HAP-1 (cell line): Measurements from ENCODE around the gene UPF1.
"Not testable (repeated sequence)": the region's sequence is repeated elsewhere in the genome, so short reads cannot be mapped to it uniquely, and the experiment has no call there.

ENCODE experiments used
- DNase-seq, 2 experiments: peaks; one replicate each; pipeline ENCODE4 v3.0.0-alpha.2; 2016 to 2020; ENCODE audit warnings: low spot score in 2 of 2
- H3K27me3 ChIP-seq: fragments of 250-450 bp; sonication (Bioruptor Pico); 2 replicates; pipeline ENCODE4 v1.5.1; 2020; ENCODE audit warnings: low read depth, mild to moderate bottlenecking, moderate library complexity
- H3K36me3 ChIP-seq: fragments of 250-450 bp; sonication (Bioruptor Pico); replicated peaks from 2 replicates; pipeline ENCODE4 v1.5.1; 2020; ENCODE audit warnings: mild to moderate bottlenecking
- H3K4me1 ChIP-seq: fragments of 250-450 bp; sonication (Bioruptor Pico); 2 replicates; pipeline ENCODE4 v1.5.1; 2020; ENCODE audit warnings: mild to moderate bottlenecking
- H3K4me3 ChIP-seq: fragments of 250-450 bp; sonication (Bioruptor Pico); 2 replicates; pipeline ENCODE4 v1.5.1; 2020; ENCODE audit warnings: mild to moderate bottlenecking, moderate library complexity
- H3K9me3 ChIP-seq: fragments of 250-450 bp; sonication (Bioruptor Pico); 2 replicates; pipeline ENCODE4 v1.5.1; 2020; ENCODE audit warnings: mild to moderate bottlenecking, moderate library complexity
- in situ Hi-C: fragments of 300-500 bp; cut with MboI; formaldehyde crosslinking; loops from 3 replicates; pipeline ENCODE4 v1.14.3; 2020; ENCODE audit warnings: low sequenced_read_pairs, inconsistent platforms, mixed read lengths

Gene UPF1

DNA sequence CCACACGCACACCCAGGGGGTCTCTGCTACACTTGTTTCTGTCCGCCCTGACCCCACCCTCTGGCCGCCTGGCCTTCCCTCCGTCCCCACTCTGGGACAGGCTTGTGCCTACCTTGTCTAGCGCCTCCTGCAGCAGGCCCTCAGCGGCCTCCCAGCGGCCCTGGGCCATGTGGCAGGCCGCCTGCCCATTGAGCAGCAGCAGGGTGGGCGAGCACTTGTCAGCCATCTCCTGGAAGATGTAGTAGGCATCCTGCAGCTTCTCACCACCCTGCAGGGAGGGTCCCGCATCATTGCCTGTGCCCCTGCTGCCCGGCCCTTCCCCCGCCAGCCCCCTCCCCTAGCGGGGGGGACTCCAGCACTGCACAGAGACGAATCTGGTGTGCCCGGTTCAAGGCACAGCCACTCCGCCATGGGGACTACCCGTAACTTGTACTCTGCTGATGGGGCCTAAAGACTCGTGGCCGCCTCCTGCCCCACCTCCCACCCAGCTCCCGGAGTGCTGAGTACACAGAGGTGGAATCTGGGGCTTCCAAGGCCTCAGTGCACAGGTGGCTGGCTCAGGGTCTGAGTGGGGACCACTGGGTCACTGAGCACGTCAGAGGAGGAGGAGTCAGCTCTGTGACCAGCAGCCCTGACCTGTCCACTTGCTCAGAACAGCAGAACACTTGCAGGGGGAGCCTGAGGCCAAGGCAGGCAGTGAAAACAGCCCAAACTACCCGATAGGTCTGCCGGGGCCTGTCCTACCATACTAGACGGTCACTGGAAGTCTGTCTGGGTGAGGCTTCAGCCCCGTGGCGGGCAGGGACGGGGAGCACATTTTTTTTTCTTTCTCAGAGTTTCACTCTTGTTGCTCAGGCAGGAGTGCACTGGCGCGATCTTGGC lies 71.6 kb downstream of the UPF1 start:
- no peaks in the 10 kb centered on the region for H3K9me3 ChIP-seq
- no peak for DNase-seq
- H3K4me3 ChIP-seq, result no peak overlapping the region
- H3K27me3 ChIP-seq, result no peaks in the 10 kb centered on the region
- in situ Hi-C loops, result no loop called here
- H3K4me1 ChIP-seq, result no peaks in the 10 kb centered on the region
- H3K36me3 ChIP-seq, result peaks cover 4% of the 10 kb centered on the region

DNA sequence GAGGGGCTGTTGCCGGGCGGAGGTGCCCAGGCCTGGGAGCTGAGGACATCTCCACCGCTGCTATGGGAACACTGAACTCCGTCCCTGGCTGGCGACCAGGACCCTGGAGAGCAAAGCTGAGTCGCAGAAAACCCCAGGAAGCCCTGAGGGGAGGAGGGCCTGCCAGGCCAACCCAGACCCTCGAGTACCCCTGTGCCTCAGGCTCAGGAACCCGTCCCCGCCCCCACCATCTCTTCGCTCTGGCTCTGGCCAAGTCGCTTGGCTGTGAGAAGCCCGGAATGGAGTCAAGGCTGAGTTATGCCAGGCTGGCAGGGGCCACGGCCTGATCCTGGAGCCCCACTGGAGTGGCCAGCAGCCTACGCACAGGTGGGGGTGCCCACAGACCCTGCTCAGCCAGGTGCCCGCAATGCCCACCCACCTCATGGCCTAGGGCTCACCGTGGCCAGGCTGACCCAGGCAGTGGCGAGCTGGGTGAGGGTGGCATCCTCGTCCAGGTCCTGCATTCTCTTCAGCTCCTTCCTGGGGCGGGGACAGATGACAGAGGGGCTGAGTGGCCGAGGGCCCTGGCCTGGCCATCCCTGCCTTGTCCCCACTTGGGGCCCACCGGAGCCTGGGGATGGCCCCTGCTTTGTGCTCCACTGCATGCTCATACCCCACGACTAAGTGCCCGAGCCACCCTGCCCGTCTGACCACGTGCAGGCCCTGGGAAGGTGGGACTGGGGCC lies 72.7 kb downstream of the UPF1 start:
- DNase-seq, result no peak
- in situ Hi-C loops, result no loop called here
- Histone ChIP-seq H3K27me3 (no peaks in the 10 kb centered on the region), H3K36me3 (peaks cover 4% of the 10 kb centered on the region), H3K9me3 (no peaks in the 10 kb centered on the region), H3K4me1 (no peaks in the 10 kb centered on the region), H3K4me3 (no peak overlapping the region)

DNA sequence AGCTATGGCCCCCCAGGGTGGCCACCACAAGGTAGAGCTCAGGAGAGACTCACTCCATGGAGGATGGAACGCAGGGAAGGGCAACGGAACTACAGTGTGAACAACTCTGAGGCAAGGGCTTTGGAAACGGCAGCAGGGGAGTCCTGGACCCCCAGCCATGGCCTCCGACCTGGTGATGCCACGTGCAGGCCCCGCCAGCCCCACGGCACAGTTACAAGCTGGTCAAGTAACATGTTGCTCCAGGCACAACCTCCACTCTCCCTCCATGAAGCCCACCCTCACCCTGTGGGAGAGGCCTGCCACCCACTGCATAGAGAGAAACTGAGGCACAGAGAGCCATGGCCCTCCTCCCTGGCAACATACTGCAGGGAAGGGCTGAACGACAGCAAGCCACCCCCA lies 73.3 kb downstream of the UPF1 start:
- H3K9me3 ChIP-seq, result no peaks in the 10 kb centered on the region
- H3K4me3 ChIP-seq, result no peak overlapping the region
- in situ Hi-C loops, result no loop called here
- no peak for DNase-seq
- H3K4me1 ChIP-seq, result no peaks in the 10 kb centered on the region
- H3K27me3 ChIP-seq, result no peaks in the 10 kb centered on the region
- peaks cover 4% of the 10 kb centered on the region for H3K36me3 ChIP-seq

- H3K4me1 ChIP-seq, result no peaks in the 10 kb centered on the region
- no peak overlapping the region for H3K4me3 ChIP-seq
- H3K36me3 ChIP-seq, result peaks cover 4% of the 10 kb centered on the region
- H3K9me3 ChIP-seq, result no peaks in the 10 kb centered on the region
- in situ Hi-C loops, result no loop called here
- DNase-seq, result no peak
- H3K27me3 ChIP-seq, result no peaks in the 10 kb centered on the region
Measured at GRCh38 chr19:18905513-18906236, 73.9 kb downstream of the UPF1 start.

DNA sequence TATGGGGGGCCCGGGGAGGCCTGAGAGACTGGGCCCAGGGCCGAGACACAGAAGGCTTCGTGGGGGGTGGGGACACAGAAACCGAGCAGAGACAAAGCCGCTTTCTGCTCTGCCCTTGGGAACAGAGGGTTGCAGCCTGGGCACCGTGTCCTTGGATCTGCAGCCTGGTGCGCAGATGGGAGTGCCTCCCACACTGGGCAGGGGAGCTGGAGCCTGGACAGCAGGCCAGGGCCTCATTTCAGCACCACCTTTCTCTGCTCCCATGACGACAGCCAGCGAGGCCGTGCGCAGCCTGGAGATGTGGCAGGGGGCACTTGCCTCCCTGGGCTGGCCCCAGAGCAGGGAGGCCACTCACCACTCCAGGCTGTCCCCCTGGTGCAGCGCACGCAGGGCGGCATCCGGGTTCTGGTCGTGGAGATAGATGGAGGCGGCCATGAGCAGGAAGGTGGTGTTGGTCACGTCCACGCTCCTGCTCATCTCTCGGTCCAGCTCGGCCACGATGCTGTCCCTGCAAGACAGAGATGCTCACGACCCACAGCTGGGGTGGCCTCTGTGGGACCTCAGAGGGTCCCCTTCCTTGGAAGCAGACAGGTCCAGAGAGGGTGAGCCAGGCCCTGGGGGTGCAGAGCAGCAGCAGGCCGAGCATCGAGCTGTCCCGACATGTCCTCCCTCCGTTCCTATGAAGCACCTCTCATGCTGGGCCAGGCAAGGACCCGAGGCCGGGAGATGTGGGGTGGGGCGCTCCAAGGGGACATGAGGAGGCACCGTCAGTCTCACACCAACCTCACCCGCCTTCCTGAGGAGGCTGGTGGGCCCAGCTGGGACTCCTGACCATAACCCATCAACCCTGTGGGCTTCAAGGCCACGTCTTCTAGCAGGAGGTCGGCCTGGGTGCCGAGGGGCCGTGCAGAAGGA lies 75.1 kb downstream of the UPF1 start:
- H3K9me3 ChIP-seq, result no peaks in the 10 kb centered on the region
- H3K4me3 ChIP-seq, result no peak overlapping the region
- peaks cover 4% of the 10 kb centered on the region for H3K36me3 ChIP-seq
- H3K27me3 ChIP-seq, result no peaks in the 10 kb centered on the region
- H3K4me1 ChIP-seq, result no peaks in the 10 kb centered on the region
- in situ Hi-C loops, result no loop called here
- no peak for DNase-seq

DNA sequence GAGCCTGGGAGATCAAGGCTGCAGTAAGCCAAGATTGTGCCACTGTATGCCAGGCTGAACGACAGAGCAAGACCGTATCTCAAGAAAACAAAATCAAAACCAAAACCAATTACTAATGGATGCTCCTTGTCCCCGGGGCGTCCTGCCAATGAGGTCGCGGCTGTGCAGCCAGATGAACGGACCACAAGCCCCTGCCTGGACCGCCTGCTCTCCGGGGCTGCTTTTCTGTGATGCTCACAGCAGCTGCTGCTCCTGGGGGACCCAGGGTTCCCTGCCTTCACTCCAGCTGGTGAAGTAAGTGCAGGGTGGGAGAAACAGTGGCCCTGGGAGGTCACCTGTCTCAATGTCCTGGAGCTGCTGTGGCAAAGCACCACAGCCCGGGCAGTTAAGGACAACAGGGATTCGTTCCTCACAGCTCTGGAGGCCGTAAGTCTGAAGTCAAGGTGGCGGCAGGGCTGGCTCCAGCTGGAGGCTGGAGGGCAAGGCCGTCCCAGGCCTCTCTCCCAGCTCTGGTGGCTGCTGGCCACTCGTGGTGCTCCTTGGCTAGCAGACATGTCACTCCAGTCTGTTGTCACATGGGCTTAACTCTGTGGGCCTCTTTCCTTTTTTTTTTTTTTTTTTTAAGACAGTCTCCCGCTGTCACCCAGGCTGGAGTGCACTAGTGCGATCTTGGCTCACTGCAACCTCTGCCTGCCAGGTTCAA lies 77.3 kb downstream of the UPF1 start:
- Histone ChIP-seq H3K9me3 (no peaks in the 10 kb centered on the region), H3K27me3 (no peaks in the 10 kb centered on the region), H3K36me3 (peaks cover 14% of the 10 kb centered on the region), H3K4me1 (no peaks in the 10 kb centered on the region), H3K4me3 (no peak overlapping the region)
- no peak for DNase-seq
- in situ Hi-C loops, result no loop called here

DNA sequence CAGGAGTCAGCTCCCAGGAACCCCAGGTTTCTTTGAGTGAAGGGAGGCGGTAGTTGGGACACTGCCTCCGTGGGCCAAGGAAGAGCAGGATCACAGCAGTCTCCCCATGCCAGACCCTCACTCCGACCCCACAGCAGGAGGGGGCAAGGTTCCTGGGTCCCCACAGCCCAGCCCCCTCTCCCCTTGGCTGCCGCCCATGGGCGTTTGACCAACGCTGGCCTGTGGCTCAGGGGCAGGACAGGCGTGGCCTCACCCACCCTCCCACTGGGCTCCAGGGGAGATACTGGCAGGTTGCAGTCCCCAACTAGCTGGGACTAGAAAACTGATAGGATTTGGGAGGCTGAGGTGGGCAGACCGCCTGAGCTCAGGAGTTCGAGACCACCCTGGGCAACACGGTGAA lies 78.3 kb downstream of the UPF1 start:
- Histone ChIP-seq H3K27me3 (no peaks in the 10 kb centered on the region), H3K9me3 (no peaks in the 10 kb centered on the region), H3K4me1 (no peaks in the 10 kb centered on the region), H3K36me3 (peaks cover 14% of the 10 kb centered on the region), H3K4me3 (no peak overlapping the region)
- in situ Hi-C loops, result no loop called here
- no peak for DNase-seq

GRCh38 chr19:18910801-18911436 lies 79.2 kb downstream of the UPF1 start:
- H3K9me3 ChIP-seq, result no peaks in the 10 kb centered on the region
- no peak overlapping the region for H3K4me3 ChIP-seq
- DNase-seq, result no peak
- in situ Hi-C loops, result no loop called here
- no peaks in the 10 kb centered on the region for H3K27me3 ChIP-seq
- H3K4me1 ChIP-seq, result no peaks in the 10 kb centered on the region
- H3K36me3 ChIP-seq, result peaks cover 21% of the 10 kb centered on the region

- H3K36me3 ChIP-seq, result peaks cover 20% of the 10 kb centered on the region
- no peak for DNase-seq
Measured at GRCh38 chr19:18912933-18913332, 81.2 kb downstream of the UPF1 start.

DNA sequence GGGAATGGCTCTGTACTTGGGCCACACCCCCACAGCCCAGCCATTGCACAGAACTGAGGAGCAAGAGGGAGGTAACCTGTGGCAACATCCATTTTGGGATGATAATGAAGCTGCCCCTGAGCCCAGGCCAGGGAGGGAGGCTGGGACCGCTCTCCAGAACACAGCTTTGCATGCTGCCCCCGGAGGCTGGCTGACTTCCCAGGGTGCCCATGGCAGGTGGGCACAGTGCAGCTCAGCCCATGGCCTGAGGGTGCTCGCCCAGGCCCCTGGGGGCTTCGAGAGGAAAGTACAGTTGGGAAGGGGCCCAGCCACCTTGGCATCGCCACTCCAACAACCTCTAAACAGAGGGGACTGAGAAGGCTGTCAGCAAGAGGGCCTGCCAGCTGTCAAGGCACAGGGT lies 81.7 kb downstream of the UPF1 start:
- H3K9me3 ChIP-seq, result no peaks in the 10 kb centered on the region
- no peaks in the 10 kb centered on the region for H3K27me3 ChIP-seq
- H3K4me3 ChIP-seq, result no peak overlapping the region
- DNase-seq, result no peak
- in situ Hi-C loops, result no loop called here
- peaks cover 3% of the 10 kb centered on the region for H3K4me1 ChIP-seq
- peaks cover 20% of the 10 kb centered on the region for H3K36me3 ChIP-seq

More at GRCh38 chr19:18912933-18913332, 81.2 kb downstream of the UPF1 start:
- in situ Hi-C loops, result no loop called here
- H3K9me3 ChIP-seq, result no peaks in the 10 kb centered on the region
- H3K4me1 ChIP-seq, result no peaks in the 10 kb centered on the region; the same call in 1 of the 2 replicates
- H3K4me3 ChIP-seq, result no peak overlapping the region
- H3K27me3 ChIP-seq, result no peaks in the 10 kb centered on the region

- H3K27me3 ChIP-seq, result no peaks in the 10 kb centered on the region
- H3K4me3 ChIP-seq, result no peak overlapping the region
- H3K4me1 ChIP-seq, result peaks cover 3% of the 10 kb centered on the region
- DNase-seq, result peak in 1 of 2 experiments; percentile 44
- H3K9me3 ChIP-seq, result no peaks in the 10 kb centered on the region
- in situ Hi-C loops, result no loop called here
- H3K36me3 ChIP-seq, result peaks cover 20% of the 10 kb centered on the region
Measured at GRCh38 chr19:18915639-18916038, 83.9 kb downstream of the UPF1 start.

GRCh38 chr19:18917593-18917992 lies 85.8 kb downstream of the UPF1 start:
- H3K4me3 ChIP-seq, in situ Hi-C loops, H3K9me3 ChIP-seq, H3K4me1 ChIP-seq, H3K27me3 ChIP-seq, DNase-seq: not testable (repeated sequence)
- peaks cover 28% of the 10 kb centered on the region for H3K36me3 ChIP-seq
